Measurements from ENCODE around the gene RERG.

The RERG gene

DNA sequence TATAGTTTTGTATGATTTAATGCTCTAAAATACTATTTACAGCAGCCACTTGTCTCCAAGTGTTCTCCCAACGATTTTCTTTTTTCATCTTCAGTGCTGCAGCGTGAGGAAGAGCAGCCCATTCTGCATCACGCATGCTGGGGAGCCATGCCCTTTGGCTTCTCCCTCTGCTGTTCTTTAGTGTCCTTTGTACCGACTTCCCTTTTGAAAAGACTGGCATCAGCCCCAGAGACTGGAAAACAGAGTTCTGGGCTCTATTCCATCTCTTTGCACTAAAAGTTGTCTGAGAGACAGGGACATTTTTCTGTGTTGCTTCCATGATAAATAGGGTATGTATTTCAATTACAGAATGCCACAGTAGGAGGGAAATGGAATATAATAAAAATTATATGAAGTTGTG is 105.1 kb downstream of the RERG start:
- TF ChIP-seq, protein P1, sequence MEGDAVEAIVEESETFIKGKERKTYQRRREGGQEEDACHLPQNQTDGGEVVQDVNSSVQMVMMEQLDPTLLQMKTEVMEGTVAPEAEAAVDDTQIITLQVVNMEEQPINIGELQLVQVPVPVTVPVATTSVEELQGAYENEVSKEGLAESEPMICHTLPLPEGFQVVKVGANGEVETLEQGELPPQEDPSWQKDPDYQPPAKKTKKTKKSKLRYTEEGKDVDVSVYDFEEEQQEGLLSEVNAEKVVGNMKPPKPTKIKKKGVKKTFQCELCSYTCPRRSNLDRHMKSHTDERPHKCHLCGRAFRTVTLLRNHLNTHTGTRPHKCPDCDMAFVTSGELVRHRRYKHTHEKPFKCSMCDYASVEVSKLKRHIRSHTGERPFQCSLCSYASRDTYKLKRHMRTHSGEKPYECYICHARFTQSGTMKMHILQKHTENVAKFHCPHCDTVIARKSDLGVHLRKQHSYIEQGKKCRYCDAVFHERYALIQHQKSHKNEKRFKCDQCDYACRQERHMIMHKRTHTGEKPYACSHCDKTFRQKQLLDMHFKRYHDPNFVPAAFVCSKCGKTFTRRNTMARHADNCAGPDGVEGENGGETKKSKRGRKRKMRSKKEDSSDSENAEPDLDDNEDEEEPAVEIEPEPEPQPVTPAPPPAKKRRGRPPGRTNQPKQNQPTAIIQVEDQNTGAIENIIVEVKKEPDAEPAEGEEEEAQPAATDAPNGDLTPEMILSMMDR (conservative IDR thresholded peaks at IDR 0.05; ENCODE audit: low read depth, low read length): no peak
- Histone ChIP-seq H3K4me2 (no peak overlapping the region), H3K9ac (no peak overlapping the region), H4K20me1 (ENCODE audit: insufficient read depth) (no peaks in the 10 kb centered on the region), H3K4me1 (ENCODE audit: low read depth, poor library complexity, severe bottlenecking) (no peaks in the 10 kb centered on the region), H3K27me3 (ENCODE audit: insufficient read depth, low read depth) (no peaks in the 10 kb centered on the region), H3K36me3 (ENCODE audit: insufficient read depth) (no peaks in the 10 kb centered on the region), H3K4me3 (IDR thresholded peaks at IDR 0.05; ENCODE audit: insufficient read depth, low read depth, low read length) (no peak overlapping the region), H3K27ac (no peak overlapping the region), H3K79me2 (ENCODE audit: insufficient read depth, low read depth) (no peaks in the 10 kb centered on the region), H2AFZ (ENCODE audit: low read depth) (no peak overlapping the region)

DNA sequence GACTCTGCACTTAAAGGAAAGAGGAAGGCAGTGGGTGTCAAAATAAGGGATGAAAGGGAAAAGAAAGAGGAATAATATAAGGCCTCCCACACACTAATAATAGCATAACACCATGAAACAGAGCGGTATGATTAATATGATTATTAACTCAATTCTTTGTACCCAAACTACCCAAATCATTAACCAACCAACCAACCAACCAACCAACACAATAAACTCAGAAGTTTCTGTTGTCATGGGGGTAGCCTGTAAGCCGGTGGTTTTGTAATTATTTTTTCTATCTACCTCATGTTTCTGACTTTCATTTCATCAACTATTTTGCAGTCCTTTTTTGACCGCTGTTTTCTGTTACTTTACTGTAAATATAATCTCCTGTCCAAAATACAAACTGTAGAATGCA is 105.8 kb downstream of the RERG start:
- H3K27me3 ChIP-seq (ENCODE audit: insufficient read depth, low read depth): no peaks in the 10 kb centered on the region
- no peaks in the 10 kb centered on the region for H3K36me3 ChIP-seq (ENCODE audit: insufficient read depth)
- no peak overlapping the region for H2AFZ ChIP-seq (ENCODE audit: low read depth)
- H3K79me2 ChIP-seq (ENCODE audit: insufficient read depth, low read depth): no peaks in the 10 kb centered on the region
- H3K4me3 ChIP-seq (IDR thresholded peaks at IDR 0.05; ENCODE audit: insufficient read depth, low read depth, low read length): no peak overlapping the region
- no peak overlapping the region for H3K27ac ChIP-seq
- no peaks in the 10 kb centered on the region for H4K20me1 ChIP-seq (ENCODE audit: insufficient read depth)
- no peaks in the 10 kb centered on the region for H3K4me1 ChIP-seq (ENCODE audit: low read depth, poor library complexity, severe bottlenecking)
- no peak overlapping the region for H3K9ac ChIP-seq
- H3K4me2 ChIP-seq: no peak overlapping the region
- TF ChIP-seq, protein P1 (conservative IDR thresholded peaks at IDR 0.05; ENCODE audit: low read depth, low read length): no peak

DNA sequence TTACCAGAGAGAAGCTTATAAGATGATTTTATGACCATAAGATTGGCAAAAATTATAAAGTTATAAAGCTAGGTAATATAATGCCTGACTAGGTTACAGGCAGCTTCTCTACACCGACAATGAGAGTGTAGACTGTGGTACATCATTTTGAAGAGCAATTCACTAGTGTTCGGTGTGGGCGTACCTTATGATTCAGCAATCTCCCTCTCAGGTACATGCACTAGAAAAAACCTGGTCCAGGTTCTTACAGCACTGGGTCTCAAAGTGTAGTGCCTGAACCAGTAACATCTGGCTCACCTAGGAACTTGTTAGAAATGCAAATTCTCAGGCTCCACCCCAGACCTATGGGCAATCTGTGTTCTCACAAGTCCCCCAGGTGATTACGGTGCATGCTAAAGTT is 106.7 kb downstream of the RERG start:
- Histone ChIP-seq H3K27ac (no peak overlapping the region), H2AFZ (ENCODE audit: low read depth) (no peak overlapping the region), H3K9ac (no peak overlapping the region), H3K4me1 (ENCODE audit: low read depth, poor library complexity, severe bottlenecking) (no peaks in the 10 kb centered on the region), H3K27me3 (ENCODE audit: insufficient read depth, low read depth) (no peaks in the 10 kb centered on the region), H4K20me1 (ENCODE audit: insufficient read depth) (no peaks in the 10 kb centered on the region), H3K79me2 (ENCODE audit: insufficient read depth, low read depth) (no peaks in the 10 kb centered on the region), H3K4me3 (IDR thresholded peaks at IDR 0.05; ENCODE audit: insufficient read depth, low read depth, low read length) (no peak overlapping the region), H3K4me2 (no peak overlapping the region), H3K36me3 (ENCODE audit: insufficient read depth) (no peaks in the 10 kb centered on the region)
- TF ChIP-seq, protein P1 (conservative IDR thresholded peaks at IDR 0.05; ENCODE audit: low read depth, low read length): no peak

DNA sequence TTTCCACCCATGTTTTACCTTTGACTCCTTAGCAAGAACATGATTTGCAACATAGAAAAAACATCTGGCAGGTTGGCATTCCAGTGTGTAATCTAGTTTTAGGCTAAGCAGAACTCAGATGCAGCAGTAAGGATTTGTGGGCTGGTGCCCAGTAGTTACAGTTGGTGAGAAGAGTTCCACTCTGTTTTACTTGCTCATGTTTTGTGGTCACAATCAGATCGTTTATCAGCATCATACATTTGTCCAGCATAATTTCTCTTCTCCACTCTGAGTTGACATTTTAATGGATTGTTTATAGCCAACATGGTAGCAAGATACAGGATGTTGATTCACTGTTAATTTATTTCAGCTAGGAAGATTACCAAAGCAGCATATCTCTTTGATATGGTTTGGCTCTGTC is 128.4 kb downstream of the RERG start:
- Histone ChIP-seq H2AFZ (ENCODE audit: low read depth) (no peak overlapping the region), H3K4me3 (IDR thresholded peaks at IDR 0.05; ENCODE audit: insufficient read depth, low read depth, low read length) (no peak overlapping the region), H3K4me2 (no peak overlapping the region), H3K79me2 (ENCODE audit: insufficient read depth, low read depth) (no peaks in the 10 kb centered on the region), H3K4me1 (ENCODE audit: low read depth, poor library complexity, severe bottlenecking) (peaks cover 24% of the 10 kb centered on the region), H3K9ac (no peak overlapping the region), H4K20me1 (ENCODE audit: insufficient read depth) (no peaks in the 10 kb centered on the region), H3K36me3 (ENCODE audit: insufficient read depth) (no peaks in the 10 kb centered on the region), H3K27ac (no peak overlapping the region), H3K27me3 (ENCODE audit: insufficient read depth, low read depth) (no peaks in the 10 kb centered on the region)
- TF ChIP-seq, protein P1 (conservative IDR thresholded peaks at IDR 0.05; ENCODE audit: low read depth, low read length): no peak

Measured in KMS-11 (cell line).